Stimulated activated CD4-positive, alpha-beta T cell treated with anti-CD3 and anti-CD28 coated beads, Interleukin-1b, Interleukin-23, amount 100 ng/mL, for 48 hours (primary cell): ENCODE results near the gene IWS1.
"Not testable (repeated sequence)": the region's sequence is repeated elsewhere in the genome, so short reads cannot be mapped to it uniquely, and the experiment has no call there.

Experiments used
- DNase-seq: peaks from one replicate; pipeline ENCODE4 v3.0.0-alpha.2; 2020

Gene IWS1

DNA sequence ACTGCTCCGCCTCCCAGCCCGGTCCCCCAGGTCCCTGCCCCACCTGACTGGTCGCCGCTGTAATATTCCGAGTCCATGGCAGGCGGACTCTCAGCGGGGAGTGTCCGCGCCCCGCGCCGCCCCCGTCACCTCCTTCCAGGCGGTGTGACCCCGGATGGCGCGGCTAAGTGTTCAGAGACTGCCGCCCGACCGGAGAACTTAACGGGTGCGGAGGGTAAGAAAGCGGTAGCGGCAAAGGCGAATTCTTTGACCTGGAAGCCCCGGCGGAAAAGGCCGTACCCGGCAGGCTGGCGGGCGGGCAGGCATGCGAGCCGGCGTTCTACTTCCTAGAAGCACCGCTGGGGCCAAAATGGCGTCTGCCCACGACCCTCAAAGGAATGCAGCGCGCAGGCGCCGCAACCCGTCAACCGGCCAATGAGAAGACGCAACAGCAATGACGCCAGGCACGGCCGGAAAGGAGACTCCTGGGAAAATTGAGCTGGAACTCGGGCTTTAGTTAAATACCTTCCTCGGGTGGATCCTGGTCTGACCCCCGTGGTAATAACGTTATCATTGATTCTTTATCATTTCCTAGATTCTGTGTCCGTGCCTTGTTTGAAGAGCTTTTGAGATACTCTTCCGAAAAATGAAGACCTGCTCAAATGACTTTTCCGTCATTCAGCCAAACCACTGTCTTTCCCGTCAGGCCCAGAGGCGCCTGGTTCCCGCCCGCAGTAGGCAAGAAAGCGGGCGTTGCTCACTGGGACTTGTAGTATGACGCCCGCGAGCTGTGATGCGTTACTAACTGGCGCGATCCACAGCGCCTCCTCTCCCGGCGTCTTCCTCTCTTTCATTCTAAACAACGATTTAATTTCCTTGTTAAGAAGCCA, at the start of gene IWS1:
Gene IWS1, minus strand, starts transcription at position 358 of the 869 bp plus-strand sequence. Its CDS starts 281 bp downstream, at position 77.
- peak; percentile 94 for DNase-seq

DNA sequence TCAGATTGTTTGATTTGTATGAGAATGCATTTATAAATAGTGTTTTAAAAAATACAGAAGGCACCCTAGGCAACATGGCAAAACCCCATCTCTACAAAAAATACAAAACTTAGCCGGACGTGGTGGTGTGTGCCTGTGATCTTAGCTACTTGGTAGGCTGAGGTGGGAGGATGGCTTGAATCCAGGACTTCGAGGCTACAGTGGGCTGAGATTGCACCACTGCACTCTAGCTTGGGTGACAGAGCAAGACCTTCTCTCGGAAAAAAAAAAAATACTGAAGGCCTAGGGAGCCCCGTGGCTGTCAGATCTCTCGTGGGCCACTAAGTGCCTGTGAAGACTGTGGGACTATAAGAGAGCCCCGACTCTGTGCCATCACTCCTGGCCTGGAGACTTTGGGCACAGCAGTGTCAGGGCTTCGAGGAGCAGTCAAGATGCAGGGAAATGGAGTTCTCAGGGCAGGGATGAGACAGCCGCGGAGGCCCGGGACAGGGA, 49.7 kb upstream of the IWS1 start:
- DNase-seq, result no peak

DNA sequence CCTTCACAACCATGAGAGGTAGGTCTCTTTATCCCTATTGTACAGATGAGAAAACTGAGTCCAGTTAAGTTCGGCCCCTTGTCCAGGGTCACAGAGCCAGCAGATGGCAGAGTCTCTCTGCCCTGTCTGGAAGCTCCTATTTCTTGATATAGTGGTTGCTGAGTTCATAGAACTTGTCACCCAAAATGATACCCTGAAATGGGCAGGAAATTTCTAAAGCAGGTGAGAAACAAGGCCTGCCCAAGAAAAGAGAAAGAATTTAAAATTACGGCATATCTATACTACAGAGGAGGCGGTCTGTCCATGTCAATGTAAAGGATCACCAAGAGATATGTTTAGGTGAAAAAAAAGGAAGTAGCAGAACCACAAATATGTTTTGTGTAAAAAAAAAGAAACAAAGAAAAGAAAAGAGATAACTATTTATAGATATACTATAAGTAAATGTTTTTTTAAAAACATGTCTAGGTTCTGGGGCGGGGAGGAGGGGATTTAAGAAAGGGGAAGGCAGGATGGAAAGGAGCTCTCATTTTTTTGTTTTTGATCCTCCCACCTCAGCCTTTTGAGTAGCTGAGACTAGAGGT, 49.0 kb upstream of the IWS1 start:
- no peak for DNase-seq

DNA sequence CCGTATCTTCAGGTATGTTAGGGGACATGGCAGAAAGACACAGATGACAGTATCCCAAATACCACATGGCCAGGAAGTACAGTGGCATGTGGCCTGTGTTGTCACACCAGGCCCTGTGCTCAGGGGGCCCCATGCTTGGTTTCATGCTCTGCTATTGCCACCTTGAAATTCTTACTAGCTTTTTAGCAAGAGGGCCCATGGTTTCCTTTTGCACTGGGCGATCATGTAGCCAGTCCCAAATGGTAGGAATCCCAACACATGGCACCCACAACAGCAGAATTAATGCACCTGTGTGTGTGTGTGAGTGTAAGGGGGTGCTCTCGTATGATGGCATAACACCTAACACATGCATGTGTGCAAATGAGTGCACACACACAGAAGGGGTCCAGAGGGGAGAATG, 48.4 kb upstream of the IWS1 start:
- no peak for DNase-seq

DNA sequence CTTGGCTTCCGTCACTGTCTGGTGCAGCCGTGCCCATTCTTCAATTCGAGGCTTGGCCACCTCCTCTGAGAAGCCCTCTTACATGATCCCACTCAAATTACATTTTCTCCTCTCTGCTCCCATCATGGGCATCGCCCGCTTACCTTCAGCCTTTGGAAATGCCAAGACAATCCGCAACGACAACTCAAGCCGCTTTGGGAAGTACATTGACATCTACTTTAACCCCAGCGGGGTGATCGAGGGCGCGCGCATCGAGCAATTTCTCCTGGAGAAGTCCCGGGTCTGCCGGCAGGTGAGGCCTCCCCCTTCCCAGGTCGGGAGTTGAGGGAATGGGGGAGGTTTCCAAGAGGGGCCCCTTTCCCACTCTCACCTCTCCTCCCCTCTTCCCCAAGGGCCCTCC, 47.5 kb upstream of the IWS1 start:
- no peak for DNase-seq

DNA sequence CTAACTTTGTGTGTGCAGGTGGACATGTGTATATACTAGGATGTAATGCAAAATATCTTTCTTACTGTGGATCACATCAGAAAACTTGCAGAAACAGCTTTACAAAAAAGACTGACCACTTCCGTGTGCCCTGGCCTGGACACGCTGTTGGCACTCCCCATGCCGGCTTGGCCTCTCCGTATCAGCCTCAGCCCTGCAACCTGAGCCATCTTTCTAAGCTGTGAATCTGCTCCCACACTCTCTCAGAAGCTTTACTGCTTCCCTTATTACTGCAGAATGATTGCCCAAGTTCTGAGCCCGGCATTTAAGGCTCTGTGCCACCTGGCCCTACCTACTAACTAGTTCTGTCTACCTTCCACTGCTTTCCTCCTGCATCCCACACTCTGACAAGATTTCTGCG, 47.0 kb upstream of the IWS1 start:
- DNase-seq, result no peak

DNA sequence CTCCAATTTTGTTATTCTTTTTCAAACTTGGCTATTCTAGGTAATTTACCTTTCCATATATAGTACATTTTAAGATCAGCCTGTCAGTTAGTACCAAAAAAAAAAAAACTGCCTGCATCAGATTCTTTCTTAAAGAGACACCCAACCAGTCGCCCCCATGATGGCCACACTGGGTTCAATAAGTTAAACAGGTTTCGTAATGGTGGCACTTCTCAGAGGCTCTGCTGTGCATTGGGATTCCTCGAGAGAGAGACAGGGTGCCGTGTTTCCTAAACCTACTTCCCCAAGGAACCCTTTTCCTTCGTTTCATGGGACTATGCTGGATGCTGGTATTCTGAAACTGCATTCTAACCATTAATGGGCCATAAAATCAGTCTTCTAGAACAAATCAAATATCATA, 46.6 kb upstream of the IWS1 start:
- no peak for DNase-seq

DNA sequence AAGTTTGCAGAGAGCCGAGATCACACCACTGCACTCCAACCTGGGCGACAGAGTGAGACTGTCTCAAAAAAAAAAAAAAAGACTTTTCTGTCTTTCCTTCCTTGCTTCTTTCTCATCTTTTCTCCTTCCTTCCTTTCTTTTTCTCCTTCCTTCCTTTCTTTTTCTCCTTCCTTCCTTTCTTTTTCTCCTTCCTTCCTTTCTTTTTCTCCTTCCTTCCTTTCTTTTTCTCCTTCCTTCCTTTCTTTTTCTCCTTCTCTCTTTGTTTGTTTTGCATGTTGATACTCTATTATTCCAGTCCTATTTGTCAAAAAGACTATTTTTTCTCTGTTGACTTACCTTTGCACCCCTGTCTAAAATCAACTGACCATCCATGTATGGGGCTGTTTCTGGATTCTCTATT, 46.1 kb upstream of the IWS1 start:
- DNase-seq, result not testable (repeated sequence)

DNA sequence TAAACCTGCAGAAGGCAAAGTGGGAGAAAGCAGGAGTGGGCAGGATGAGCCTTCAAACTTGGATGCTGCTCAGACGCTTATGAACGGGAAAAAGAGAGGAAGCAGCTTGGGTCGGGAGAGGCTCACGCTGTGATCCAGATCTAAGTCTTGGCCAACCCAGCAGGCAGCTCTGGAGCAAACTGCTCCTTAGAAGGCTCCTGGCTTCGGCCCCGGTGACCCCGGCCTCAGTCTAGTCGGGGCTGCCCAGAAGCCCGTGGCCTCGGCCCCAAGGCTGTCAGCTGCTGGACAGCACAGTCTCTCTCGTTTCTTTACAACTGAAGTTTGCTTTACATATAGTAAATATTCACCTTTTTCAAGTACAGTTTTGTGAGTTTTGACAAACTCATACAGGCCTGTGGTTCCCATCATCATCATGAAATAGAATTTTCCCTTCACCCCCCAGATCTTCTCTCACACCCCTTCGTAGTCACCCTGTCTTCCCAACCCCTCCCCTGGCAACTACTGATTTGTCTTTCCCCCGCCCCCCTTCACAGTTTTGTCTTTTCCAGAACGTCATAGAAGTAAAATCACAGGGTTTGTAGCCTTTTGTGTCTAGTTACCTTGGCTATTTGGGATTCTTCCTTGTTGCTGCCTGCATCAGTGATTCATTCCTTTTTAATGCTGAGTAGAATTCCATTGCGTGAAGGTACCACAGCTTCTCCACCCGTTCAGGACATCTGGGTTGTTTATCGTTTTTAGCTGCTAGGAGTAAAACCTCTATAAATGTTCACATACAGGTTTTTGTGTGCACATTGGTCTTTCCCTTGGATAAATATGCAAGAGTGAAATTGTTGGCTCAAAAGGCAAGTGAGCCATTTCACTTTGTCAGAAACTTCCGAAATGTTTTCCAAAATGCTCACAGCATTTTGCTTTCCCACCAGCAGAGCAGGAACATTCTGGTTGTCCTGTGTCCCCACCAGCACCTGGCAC, 44.3 kb upstream of the IWS1 start:
- no peak for DNase-seq

DNA sequence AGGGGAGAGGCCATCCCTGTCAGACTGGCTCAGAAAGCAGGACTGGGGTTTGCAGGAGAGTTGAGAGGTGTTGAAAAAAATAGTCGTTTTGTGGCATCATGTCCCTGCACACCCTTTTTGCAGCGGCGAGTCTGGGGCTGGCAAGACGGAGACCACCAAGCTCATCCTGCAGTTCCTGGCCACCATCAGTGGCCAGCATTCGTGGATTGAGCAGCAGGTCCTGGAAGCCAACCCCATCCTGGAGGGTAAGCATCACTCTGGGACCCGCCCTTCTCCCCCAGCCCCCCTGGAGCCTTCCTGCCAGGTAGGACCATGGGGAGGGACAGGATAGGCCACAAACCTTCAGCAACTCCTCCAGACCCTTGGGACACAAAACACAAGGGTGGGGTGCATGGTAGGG, 43.4 kb upstream of the IWS1 start:
- DNase-seq, result no peak

DNA sequence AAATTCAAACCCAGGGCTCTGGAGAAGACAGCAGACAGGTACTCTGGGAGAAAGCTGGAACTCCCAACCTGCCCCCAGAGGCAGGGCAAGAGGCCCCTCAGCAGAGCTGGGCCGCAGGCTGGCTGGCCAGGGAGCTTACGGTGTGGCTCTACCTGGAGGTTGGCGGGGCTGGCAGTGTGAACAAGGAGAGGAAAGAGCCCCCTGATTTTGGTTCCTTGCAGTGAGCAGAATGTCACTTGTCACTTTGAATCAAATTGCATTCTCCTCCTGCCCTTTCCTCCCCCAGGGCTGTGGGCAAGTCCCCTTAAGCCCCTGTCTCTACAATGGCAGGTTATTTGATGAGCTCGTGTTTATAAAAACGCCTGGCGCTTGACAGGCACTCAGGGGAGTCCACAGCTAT, 41.8 kb upstream of the IWS1 start:
- DNase-seq, result no peak

DNA sequence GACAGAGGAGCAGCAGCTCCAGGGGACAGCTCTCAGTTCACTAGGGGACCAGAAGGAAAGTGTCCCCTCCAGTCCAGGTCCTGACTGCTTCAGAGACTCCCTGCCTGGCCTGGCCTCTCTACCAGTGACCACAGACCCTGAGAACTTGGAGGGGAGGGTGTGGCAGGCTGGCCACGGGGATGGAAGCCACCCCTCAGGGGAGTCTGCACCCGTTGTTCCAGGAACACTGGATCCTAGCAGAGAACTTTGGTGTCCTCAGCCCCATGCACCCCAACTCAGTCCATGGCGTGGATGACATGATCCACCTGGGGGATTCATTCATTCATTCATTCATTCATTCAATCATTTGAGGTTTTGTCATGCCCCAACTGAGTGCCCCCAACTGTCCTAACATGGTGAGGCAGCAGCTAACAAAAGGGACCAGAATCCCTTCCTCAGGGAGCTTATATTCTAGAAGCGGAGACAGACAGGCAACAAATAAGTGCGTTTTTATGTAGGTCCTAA, 41.1 kb upstream of the IWS1 start:
- no peak for DNase-seq

DNA sequence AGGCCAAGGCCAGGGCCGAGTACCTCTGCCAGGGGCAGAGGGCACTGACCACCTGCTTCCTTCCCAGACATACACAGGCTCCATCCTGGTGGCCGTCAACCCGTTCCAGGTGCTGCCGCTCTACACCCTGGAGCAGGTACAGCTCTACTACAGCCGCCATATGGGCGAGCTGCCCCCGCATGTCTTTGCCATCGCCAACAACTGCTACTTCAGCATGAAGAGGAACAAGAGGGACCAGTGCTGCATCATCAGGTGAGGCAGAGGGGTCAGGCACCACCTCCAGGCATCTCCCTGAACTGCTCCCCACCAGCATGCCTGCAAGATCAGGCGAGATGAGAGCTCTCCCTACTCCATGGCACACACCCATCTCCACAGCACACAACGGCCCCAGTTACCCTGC, 40.3 kb upstream of the IWS1 start:
- DNase-seq, result no peak

DNA sequence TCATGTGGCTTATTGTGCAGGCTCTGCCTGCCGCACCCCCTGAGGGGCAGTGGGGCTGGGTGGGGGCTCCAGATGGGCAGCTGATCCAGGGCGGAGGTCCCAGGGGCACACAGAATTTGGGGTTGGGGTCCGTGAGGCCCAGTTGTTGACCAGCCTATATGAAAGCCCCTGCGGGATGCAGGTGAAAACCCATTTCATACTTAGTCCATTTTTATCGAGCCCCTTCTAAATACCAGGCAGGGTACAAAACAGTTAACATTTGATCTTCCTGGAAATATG, 39.8 kb upstream of the IWS1 start:
- DNase-seq, result no peak

DNA sequence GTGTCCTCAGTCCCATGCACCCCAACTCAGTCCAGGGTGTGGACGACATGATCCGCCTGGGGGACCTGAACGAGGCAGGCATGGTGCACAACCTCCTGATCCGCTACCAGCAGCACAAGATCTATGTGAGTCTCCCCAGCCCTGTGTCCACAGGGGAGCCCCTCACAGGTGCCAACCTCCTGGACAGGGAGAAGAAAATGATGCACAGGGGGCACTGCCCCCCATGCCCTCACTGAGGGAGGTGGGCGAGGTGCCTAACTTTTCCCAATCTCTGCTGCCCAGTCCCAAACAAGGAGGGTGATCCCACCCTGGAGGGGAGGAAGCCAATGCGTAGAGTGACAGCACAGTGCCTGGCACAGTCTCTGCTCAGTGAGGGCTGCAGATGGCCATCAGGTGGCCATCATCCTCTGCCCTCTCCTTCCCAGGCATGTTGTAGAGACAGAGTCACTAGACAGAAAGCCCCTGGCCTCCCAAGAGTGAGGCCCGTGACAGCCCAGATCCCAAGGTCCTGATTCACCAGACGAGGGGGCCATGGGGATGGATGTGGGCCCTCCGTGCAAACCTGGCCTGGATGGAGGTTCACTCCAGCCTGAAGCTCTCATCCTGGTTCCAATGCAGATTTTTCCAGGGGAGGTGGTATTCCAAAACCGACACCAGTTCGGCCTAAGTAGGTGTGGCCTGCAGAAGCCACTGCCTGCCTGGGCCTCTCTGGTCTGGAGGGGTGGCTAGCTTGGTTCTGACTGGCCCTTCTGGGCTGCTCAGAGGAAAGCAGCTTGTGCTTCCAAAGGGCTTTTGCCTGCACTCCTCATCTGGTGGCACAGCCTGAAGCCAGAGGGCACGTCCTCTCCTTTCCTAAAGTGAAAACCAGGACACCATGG, 39.2 kb upstream of the IWS1 start:
- DNase-seq, result no peak

DNA sequence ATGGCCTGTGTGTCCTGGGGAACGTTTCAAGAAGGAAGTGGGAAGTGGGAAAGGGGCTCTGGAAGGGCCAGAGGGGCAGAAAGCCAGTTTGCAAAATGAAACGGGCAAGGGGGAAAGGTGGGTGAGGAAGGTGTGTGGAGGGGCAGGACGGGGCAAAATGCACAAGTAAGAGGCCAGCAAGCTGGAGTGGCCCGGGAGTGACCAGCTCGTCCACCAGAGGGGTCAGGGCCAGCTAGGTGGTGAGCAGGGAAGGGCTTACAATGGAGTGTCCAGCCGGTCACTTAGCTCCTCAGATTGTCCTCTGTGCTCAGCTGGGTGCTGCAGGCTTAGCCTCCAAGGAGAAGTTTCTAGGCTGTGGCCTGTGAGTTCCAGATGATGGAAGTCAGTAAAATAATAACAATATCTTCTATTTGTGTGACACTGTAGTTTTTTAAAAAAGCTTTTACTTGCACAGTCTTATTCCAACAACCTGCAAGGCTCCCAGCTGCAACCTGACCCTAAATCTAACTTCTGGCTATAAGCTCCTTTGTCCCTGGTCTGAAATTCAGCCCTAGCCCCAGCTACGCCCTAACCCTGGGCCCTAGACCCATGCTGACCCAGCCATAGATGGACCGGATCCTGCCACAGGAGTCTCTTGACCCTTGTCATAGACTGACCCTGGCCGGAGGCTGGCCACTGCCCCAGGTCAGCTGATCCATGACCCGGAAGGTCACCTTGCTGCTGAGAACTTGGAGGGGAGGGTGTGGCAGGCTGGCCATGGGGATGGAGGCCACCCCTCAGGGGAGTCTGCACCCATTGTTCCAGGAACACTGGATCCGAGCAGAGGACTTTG, 38.4 kb upstream of the IWS1 start:
- DNase-seq, result no peak

DNA sequence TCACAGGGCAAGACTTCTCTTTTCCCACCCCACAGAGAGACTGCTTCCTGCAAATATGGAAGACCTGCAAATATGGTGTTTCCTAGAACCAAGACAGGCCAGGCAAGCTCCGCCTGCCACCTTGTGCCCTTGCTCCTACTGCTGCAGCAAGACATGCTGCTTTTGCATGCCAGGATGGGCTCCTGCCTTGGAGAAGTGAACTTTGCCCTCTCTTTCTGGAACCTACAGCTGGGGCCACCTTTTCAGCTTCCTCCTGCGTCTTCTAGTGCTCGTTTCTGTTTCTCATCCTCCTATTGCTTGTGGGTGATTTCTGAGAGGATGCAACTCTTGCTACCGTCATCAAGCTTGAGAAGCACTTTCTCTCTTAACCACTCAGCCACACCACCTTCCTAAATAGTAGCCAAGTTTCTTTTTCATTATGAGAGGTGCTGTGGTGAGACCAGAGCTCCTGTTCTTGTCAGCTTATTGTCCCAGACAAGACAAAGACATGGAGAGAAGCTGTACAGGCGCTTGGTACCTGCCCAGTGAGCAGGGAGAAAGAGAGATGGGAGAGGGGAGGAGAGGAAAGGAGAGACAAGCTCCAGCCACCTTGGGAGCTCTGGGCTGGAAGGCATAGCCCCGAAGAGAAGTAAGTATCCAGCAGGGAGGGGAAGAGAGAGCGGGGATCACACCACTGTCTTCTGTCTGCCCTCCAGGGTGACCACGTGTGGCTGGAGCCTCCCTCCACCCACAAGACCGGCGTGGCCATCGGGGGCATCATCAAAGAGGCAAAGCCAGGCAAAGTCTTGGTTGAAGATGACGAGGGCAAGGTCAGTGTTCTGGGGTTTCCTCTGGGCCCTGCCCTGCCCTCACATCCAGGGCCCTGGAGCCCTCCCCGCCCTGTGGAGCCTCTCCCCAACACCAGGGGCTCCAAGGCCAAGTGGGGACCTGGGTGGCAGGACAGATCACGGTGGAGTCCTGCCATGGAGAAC, 37.5 kb upstream of the IWS1 start:
- peak; percentile 8 for DNase-seq

DNA sequence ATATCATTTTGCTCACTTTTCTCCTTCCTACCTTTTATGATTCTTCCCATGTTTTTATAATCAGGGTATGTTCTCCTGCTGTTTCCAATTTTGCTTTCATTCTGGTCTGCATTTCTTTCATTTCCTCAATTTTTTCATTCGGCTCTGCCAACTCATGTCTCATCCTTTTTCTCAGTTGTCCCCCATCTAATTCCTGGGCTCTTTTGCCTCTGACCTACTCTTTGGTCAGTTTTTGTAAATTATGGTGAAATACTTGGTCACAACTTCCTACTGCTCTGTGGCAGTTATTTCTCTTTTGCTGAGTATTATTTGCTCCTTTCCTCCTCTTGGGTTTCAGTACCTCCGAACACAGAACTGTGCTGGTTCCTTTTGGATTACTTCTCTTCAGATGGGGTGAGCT, 36.6 kb upstream of the IWS1 start:
- DNase-seq, result no peak

DNA sequence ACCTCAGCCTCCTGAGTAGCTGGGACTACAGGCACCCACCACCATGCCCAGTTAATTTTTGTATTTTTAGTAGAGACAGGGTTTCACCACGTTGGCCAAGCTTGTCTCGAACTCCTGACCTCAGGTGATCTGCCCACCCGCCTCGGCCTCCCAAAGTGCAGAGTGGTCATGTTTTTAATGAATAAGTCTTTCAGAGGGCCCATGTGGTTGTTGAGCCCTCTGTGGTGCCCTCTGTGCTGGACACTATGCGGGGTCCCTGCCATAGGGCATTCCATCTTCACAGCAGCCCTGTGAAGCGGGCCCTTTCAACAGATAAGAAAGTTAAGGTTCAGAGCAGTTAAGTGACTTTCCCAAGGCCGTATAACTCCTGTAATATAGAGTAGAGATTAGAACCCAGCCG, 35.1 kb upstream of the IWS1 start:
- DNase-seq, result no peak

DNA sequence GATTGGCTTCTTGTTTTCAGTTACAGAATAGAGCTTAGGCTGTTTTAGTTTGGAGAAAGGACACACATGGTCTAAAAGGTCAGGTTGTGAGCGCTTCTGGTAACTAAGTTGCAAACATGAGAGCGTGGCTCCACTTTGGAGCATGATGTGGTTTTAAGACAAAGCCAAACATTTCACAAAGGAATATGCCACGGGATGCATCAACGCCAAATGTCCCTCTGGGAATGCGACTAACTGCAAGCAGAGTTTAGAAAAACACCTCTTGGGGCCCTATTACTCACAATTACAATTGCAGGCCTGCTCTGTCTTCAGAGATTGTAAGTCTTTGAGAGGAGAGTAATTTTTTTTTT, 34.6 kb upstream of the IWS1 start:
- no peak for DNase-seq
